GM18526 (cell line): Measurements from ENCODE around the gene QSOX1.

Experiments
- POLR2A ChIP-seq: IDR thresholded peaks from 3 replicates; pipeline ENCODE4 v1.6.1; 2011; ENCODE audit not compliant: insufficient read length; ENCODE audit errors: extremely low read depth

QSOX1 gene

DNA sequence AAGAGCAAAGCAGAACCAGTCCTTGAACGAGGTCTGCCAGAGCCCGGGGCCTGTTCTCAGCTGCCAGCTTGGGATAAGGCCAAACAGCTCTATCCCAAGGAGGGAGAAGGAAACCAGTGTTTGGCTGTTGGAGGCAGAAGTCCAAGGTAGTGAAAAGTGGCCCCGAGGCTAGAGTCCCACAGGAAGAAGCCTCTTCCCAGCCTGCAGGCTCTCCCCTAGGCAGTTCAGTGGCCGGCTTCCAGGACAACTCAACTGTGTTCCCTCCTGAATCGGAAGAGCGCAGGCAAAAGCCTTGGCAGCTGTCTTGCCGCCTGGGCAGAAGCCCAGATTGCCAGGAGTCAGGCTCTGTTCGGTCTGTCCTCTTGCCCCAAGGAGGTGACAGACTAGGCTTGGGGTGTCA is 19.3 kb downstream of the QSOX1 start:
- no peak for TF ChIP-seq POLR2A

GRCh38 chr1:180175291-180175690 is 20.6 kb downstream of the QSOX1 start:
- no peak for TF ChIP-seq POLR2A

DNA sequence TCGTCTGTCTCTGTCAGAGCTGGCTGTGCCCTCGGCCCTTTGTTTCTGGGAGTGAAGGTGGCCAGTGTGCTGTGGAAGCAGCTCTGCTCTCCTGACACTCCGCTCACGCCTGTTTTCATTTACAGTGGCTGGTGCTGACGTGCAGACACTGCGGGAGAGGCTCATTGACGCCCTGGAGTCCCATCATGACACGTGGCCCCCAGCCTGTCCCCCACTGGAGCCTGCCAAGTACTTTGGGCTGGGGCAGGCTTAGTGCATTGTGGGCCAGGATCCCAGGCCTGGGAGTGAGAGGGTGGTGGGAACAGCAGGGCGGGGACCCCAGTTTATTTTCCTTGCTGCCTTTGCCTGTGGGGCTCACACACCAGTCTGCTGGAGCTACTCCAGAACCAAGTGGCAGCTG is 21.1 kb downstream of the QSOX1 start:
- no peak for TF ChIP-seq POLR2A

- TF ChIP-seq POLR2A = no peak
These were observed 22.3 kb downstream of the QSOX1 start for GRCh38 chr1:180176965-180177364.

DNA sequence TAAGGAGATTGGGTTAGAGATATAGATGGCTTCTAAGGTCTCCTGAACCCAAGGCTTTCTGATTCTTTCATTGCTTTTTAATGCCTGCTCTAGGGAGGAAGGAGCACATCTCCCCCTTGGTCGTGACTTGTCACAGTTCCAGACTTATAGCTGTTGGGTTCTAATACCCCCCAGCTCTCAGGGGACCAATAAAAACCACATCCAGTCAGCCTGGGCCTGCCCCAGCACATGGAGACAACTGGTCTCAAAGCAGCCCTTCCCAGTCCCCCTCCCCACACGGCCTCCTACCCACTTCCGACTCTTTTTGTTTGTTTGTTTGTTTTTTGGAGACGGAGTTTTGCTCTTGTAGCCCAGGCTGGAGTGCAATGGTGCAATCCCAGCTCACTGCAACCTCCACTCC is 23.3 kb downstream of the QSOX1 start:
- TF ChIP-seq POLR2A = no peak

GRCh38 chr1:180178511-180179161 is 24.0 kb downstream of the QSOX1 start:
- no peak for TF ChIP-seq POLR2A

- no peak for TF ChIP-seq POLR2A
These were observed 24.7 kb downstream of the QSOX1 start for GRCh38 chr1:180179162-180179957.

DNA sequence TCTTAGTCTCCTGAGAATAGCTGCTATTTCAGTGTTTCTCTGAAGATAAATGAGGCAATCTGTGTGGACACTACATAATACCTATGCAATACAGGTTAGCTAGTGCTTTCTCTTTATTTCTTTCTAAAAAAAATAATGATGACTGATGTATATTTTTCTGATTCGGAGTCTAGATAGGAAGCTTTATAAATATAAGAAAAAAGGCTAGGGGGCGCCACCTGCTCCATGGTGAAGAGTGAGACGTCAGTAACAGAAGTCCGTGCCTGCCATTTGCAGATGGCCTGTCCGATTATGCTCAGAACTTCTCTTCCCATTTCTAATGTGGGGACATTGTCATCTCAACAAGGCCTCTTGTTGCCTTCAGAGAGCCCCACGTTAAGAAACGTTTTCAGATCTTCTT is 26.4 kb downstream of the QSOX1 start:
- no peak for TF ChIP-seq POLR2A

DNA sequence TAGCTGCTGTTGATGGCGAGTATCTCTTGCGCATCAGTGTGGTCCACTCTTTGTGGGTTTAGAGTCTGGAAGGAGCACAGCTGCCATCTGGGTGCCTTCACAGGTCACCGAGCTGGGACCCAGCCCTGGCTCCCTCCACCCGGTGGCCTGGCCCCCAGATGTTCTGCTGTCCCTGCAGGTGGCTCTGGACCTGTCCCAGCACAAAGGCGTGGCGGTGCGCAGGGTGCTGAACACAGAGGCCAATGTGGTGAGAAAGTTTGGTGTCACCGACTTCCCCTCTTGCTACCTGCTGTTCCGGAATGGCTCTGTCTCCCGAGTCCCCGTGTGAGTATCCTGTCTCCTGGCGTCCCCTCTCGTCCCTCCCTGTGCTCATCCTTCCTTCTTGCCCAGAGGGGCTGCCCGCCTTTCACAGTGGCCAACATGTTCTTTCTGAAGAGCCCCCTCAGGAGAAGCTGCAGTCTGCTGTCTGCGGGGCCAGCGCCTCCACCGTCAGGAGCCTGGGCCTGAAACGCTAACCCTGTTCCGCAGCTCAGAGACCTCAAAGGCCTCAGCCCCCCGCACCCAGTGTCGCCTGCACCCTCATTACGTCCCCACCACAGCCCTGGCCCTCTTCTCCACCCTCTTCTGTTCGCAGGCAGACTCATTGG is 27.4 kb downstream of the QSOX1 start:
- no peak for TF ChIP-seq POLR2A

DNA sequence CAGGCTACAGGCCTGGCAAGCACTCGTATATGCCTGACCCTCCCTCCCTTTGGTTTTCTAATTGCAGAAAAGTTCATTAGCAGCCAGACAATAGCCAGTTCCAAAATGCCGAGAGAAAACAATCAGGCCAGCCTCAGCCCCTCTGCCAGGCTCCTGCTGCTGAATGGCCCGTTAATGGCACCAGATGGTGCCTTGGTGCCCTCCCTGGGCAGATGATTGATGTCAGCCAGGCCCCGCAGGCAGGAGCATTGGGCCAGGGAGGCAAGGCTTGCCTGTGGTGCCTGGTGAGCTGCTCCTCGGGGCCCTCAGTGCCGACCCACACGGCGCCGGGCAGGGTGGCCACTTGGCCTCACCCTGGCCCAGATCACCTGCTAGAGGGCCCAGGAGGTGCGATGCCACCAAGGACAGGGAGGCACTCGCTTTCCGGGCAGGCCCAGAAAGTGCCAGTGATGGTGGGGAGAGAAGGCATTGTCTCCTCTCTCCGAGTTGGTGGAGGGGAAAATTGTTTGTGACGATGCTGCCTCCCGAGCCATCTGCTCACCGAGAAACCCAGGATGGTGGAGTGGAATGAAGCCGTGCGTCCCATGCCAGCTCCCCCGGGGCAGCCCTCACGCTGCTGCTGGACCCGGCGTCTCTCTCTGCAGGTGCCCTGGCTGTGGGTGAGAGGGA is 28.1 kb downstream of the QSOX1 start:
- no peak for TF ChIP-seq POLR2A

DNA sequence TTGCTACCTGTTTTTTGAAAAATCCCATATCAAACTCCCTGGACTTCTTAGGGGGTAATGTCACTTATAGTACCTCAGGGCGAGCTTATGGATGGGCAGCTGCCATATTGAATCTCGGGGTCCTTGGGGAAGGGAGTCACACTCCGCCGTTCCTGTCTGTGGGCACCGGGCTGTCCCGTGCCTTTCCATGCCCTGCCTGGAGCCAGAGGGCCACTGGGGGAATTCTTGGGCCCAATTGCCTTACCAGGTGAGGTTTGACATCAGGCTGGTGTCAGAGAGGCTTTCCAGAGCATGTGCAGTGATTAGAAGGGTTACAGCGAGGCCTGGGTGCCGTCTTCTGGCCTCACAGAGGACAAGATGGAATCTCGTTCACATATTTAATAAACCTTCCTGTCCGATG is 28.8 kb downstream of the QSOX1 start:
- TF ChIP-seq POLR2A = no peak

- TF ChIP-seq POLR2A = no peak
These were observed 29.4 kb downstream of the QSOX1 start for GRCh38 chr1:180184041-180184440.

DNA sequence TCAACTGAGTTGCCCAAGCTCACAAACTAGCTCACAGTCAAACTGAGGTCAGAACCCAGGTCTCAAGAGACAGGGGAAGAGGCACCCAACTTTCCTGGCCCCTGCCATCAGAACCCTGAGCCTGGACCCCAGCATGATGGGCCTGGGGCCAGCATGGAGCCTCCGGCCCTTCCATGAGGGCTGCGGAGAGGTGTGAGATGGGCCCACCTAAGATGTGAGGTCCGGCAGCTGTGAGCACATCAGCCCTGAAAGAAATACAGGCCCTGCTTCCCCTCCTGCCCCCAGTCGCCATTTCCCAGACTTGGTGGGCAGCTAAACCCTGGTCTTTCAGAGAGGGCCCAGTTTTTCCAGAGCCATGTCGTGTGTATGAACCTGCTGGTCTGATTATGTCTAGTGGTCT is 30.6 kb downstream of the QSOX1 start:
- no peak for TF ChIP-seq POLR2A

DNA sequence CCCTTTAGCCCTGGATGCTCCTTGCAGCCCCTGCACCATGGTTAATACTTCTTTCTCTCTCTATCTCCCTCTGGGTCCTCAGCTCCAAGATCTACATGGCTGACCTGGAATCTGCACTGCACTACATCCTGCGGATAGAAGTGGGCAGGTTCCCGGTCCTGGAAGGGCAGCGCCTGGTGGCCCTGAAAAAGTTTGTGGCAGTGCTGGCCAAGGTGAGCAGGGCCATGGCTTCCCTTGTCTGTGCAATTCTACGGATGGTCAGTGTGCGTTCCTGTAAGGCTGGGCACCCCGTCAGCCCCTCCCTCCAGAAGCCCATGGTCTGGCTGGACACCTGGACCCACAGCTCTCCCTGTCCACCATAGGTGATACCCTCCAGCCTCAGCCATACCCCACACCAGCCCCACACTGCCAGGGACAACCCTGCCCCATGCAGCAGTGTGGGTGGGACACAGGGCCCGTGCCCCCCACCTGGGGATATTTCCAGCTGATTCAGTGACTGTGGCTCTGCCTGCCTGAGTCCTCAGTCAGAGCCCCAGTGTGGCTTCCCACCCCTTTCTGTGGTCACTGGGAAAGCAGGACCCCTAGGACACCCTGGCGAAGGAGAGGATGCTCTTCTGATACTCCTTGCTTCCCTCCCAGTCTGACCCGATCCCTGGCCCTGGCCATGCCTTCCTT is 31.4 kb downstream of the QSOX1 start:
- no peak for TF ChIP-seq POLR2A

DNA sequence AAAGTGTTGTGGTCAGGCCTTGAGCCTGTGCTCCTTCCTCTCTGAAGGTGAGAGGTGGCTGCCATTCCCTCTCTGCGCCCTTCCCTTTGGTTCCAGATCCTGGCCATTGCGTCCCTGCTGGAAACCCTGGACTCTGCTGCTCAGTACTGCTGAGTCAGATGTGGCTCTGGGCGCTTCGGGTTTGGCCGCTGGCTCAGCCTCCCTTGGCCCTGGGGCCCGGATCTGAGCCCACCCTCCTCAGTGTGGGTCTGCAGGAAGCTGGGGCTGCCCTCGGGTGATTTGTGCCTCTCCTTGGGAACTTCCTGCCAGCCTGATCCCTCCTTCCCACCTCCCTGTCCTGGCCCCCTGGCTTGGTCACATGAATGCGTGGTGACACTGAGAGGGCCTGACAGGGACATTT is 32.2 kb downstream of the QSOX1 start:
- TF ChIP-seq POLR2A = no peak

DNA sequence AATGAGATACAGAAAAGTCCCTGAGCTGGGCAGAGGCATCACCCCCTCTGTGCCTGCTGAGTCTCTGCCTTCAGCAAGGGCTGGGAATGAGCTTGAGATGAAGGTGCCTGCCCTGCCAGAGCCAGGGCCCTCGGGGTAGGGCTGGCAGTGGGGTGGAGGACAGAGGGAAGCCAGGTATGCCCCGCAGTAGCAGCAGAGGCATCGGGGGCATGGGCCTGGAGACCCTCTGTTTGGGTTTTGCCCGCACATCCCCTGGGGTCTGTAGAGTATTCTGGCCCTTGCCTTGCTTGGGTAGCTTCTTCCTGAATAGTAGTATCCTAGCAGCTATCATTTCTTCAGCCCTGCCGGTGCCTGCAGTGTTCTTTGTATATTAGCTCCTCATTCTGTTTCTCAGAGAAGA is 33.0 kb downstream of the QSOX1 start:
- TF ChIP-seq POLR2A = no peak

- TF ChIP-seq POLR2A = no peak
These were observed 33.4 kb downstream of the QSOX1 start for GRCh38 chr1:180188091-180188506.
